GM06990 (cell line): ENCODE results near the gene TPPP3.

Experiments used
- DNase-seq: peaks from one replicate; pipeline ENCODE4 v3.0.0-alpha.2; 2011; ENCODE audit not compliant: insufficient read length; ENCODE audit errors: extremely low read depth
- H3K27me3 ChIP-seq: replicated peaks from 2 replicates; pipeline ENCODE4 v1.6.0; 2011; ENCODE audit warnings: low read length; ENCODE audit not compliant: control insufficient read depth, insufficient read depth
- H3K36me3 ChIP-seq: 2 replicates; pipeline ENCODE4 v1.5.1; 2011; ENCODE audit warnings: low read length; ENCODE audit not compliant: control insufficient read depth, insufficient read depth
- H3K4me3 ChIP-seq: replicated peaks from 2 replicates; pipeline ENCODE4 v1.5.1; 2011; ENCODE audit warnings: low read depth, mild to moderate bottlenecking, control low read depth, low read length
- CTCF ChIP-seq: IDR thresholded peaks from 2 replicates; pipeline ENCODE4 v1.5.1; 2011; ENCODE audit warnings: low read length, control low read depth, mild to moderate bottlenecking, inconsistent platforms; ENCODE audit not compliant: insufficient read depth, poor library complexity, severe bottlenecking

Gene TPPP3

GRCh38 chr16:67392301-67393059 lies 818 bp downstream of the TPPP3 start:
- no peak for TF ChIP-seq CTCF
- Histone ChIP-seq H3K4me3 (no peak overlapping the region), H3K36me3 (no peaks in the 10 kb centered on the region), H3K27me3 (no peaks in the 10 kb centered on the region; the same call in 1 of the 2 replicates)
- DNase-seq, result no peak

- no peak for TF ChIP-seq CTCF
- no peak overlapping the region for H3K4me3 ChIP-seq
- H3K27me3 ChIP-seq, result no peaks in the 10 kb centered on the region; the same call in 1 of the 2 replicates
- H3K36me3 ChIP-seq, result no peaks in the 10 kb centered on the region
- DNase-seq, result no peak
Measured at GRCh38 chr16:67391424-67392300, 1.6 kb downstream of the TPPP3 start.

DNA sequence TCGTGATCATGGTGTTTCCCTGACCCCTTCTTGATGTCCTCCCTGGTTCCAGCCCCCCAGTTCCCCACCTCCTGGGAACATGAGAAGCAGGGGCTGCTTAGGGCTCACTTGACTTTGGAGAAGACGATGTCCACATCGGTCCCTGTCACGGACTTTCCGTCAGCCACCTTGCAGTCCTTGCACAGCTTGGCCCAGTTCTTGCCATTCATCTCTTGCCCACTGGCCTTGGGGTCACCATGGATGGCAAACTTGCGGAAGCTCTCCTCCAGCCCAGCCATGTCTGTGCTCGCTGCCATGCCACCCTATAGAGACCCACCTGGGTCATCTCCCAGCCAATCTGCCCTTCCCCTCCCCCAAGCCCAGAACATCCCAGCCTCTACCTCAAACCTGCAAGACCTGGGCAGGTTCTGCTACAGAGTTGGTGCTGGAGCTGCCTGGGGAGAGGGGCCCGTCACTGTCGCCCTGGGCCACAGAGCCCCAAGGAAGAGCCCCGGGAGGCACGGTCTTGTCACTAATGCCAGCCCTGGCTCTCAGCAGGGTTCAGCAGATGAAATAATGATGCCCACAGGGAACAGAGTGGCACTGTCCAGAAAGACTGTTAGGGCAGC lies 2.4 kb downstream of the TPPP3 start:
- TF ChIP-seq CTCF, result no peak
- Histone ChIP-seq H3K27me3 (no peaks in the 10 kb centered on the region; the same call in 1 of the 2 replicates), H3K36me3 (no peaks in the 10 kb centered on the region), H3K4me3 (no peak overlapping the region)
- no peak for DNase-seq

DNA sequence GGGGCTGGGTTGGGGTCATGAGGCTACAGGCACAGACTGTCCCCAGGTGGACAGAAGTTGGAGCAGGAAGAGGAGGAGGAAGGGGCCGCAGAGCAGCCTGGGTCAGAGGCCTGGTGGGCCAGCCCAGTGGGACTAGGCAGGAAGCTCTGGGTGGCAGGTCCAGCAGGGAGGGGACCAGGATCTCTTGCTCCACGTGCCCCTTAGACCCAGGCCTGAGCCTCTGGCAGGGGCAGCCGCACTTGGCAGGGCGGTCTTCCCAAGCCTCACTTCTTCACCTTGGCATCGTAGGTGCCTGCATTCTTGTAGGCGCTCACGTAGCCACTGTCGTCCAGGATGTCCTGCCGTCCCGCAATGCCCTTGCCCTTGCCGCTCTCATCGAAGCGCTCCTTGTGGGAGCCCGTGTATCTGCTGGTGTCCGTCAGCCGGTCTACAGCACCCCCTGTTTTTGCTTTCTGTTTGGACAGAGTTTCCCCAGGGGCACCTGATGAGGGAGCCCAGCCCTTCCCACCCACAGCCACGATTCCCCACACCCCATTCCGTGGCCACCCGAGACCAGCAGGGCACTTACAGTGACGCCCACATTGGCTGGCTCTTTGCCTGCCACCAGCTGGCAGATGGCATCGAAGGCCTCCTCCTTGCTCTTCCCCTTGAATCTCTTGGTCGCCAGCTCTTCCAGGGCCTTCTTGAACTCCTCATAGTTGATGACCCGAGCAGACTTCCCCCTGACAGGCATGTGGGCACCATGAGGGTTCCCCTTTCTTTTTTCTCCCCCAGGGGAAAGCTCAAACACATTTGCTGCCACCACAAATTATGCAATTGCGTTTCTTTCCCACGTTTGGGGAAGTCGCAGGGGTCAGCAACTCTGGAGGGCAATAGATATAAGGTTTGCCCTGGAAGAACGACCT lies 3.1 kb downstream of the TPPP3 start:
- no peak for TF ChIP-seq CTCF
- H3K27me3 ChIP-seq, result no peaks in the 10 kb centered on the region; the same call in 1 of the 2 replicates
- DNase-seq, result no peak
- no peaks in the 10 kb centered on the region for H3K36me3 ChIP-seq
- no peak overlapping the region for H3K4me3 ChIP-seq

GRCh38 chr16:67388591-67388990 lies 4.7 kb downstream of the TPPP3 start:
- H3K4me3 ChIP-seq, result no peak overlapping the region
- H3K27me3 ChIP-seq, result no peaks in the 10 kb centered on the region; the same call in 1 of the 2 replicates
- DNase-seq, result no peak
- no peaks in the 10 kb centered on the region for H3K36me3 ChIP-seq
- no peak for TF ChIP-seq CTCF
